ENCODE results near the gene NFATC1. TPM values are rescaled to one million over a fixed set of nuclear protein-coding genes. Genes with fewer than 3 reads are reported as not detected.

The NFATC1 gene
- total RNA-seq, 1 donor from 2014 or later = 52.6 TPM

- Mint-ChIP-seq H3K27me3 (no peaks in the 10 kb centered on the region), H3K4me1 (peaks cover 41% of the 10 kb centered on the region), H3K4me3 (no peak overlapping the region), H3K36me3 (ENCODE audit: low read depth) (peaks cover 64% of the 10 kb centered on the region), H3K9me3 (no peaks in the 10 kb centered on the region), H3K27ac (no peak overlapping the region)
- POLR2A ChIA-PET = no interaction called here
- intact Hi-C loops (cut with micrococcal nuclease) = loop anchor here (5.0 kb wide), 1 partner anchor 173 kb away; no protein-coding TSS in a partner anchor
- ATAC-seq (ENCODE audit: low read depth) (no peak), DNase-seq (no peak)
- TF ChIP-seq, protein P1, sequence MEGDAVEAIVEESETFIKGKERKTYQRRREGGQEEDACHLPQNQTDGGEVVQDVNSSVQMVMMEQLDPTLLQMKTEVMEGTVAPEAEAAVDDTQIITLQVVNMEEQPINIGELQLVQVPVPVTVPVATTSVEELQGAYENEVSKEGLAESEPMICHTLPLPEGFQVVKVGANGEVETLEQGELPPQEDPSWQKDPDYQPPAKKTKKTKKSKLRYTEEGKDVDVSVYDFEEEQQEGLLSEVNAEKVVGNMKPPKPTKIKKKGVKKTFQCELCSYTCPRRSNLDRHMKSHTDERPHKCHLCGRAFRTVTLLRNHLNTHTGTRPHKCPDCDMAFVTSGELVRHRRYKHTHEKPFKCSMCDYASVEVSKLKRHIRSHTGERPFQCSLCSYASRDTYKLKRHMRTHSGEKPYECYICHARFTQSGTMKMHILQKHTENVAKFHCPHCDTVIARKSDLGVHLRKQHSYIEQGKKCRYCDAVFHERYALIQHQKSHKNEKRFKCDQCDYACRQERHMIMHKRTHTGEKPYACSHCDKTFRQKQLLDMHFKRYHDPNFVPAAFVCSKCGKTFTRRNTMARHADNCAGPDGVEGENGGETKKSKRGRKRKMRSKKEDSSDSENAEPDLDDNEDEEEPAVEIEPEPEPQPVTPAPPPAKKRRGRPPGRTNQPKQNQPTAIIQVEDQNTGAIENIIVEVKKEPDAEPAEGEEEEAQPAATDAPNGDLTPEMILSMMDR (IDR thresholded peaks at IDR 0.05) = no peak
- CTCF ChIA-PET = no interaction called here
Measured at GRCh38 chr18:79469309-79469708, 73.6 kb downstream of the NFATC1 start.

GRCh38 chr18:79469751-79470505, 74.2 kb downstream of the NFATC1 start:
- no peak for ATAC-seq (ENCODE audit: low read depth)
- intact Hi-C loops (cut with micrococcal nuclease) = loop anchor here (5.0 kb wide), 1 partner anchor 172 kb away; no protein-coding TSS in a partner anchor
- Mint-ChIP-seq H3K4me1 (peaks cover 35% of the 10 kb centered on the region), H3K9me3 (no peaks in the 10 kb centered on the region), H3K27ac (no peak overlapping the region), H3K27me3 (no peaks in the 10 kb centered on the region), H3K4me3 (no peak overlapping the region), H3K36me3 (ENCODE audit: low read depth) (peaks cover 62% of the 10 kb centered on the region)
- ChIA-PET CTCF (no interaction called here), POLR2A (no interaction called here)
- DNase-seq = no peak
- TF ChIP-seq, protein P1 (IDR thresholded peaks at IDR 0.05) = no peak

DNA sequence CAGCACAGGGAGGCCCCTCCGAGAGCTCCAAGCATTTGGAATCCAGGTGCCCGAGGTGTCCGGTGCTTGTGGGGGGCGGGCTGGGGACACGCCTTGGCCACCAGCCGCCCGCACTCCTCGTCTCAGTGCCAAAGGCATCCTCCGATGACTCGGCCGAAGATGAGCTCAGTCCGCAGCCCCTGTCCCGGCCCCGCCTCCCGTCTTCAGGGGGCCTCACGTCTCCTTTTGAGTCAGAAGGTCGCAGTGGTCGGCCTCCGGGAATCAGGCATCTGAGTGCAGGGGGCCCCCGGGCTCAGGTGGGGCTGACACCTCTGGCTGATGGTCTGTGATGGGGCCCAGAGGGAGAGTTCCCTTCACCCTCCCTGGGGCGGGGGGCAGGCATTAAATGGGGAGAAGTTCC, 74.8 kb downstream of the NFATC1 start:
- CTCF ChIA-PET = no interaction called here
- H3K27ac Mint-ChIP-seq = no peak overlapping the region
- ATAC-seq (ENCODE audit: low read depth) (no peak), DNase-seq (no peak)
- peaks cover 58% of the 10 kb centered on the region for H3K36me3 Mint-ChIP-seq (ENCODE audit: low read depth)
- H3K4me1 Mint-ChIP-seq = peaks cover 29% of the 10 kb centered on the region
- POLR2A ChIA-PET = interaction anchor here (1.3 kb wide), 1 partner anchor 36 kb away, joined by 3 read pairs; no protein-coding TSS in a partner anchor
- TF ChIP-seq, protein P1 (IDR thresholded peaks at IDR 0.05) = no peak
- intact Hi-C loops (cut with micrococcal nuclease) = no loop called here
- H3K9me3 Mint-ChIP-seq = no peaks in the 10 kb centered on the region
- H3K4me3 Mint-ChIP-seq = no peak overlapping the region
- H3K27me3 Mint-ChIP-seq = no peaks in the 10 kb centered on the region

- Mint-ChIP-seq H3K36me3 (ENCODE audit: low read depth) (peaks cover 56% of the 10 kb centered on the region), H3K27ac (peak overlapping the region; percentile 59), H3K9me3 (no peaks in the 10 kb centered on the region), H3K27me3 (no peaks in the 10 kb centered on the region), H3K4me1 (peaks cover 24% of the 10 kb centered on the region), H3K4me3 (no peak overlapping the region)
- TF ChIP-seq, protein P1 (IDR thresholded peaks at IDR 0.05) = no peak
- ATAC-seq (ENCODE audit: low read depth) = no peak
- ChIA-PET CTCF (no interaction called here), POLR2A (interaction anchor here (1.3 kb wide), 1 partner anchor 36 kb away, joined by 3 read pairs; no protein-coding TSS in a partner anchor)
- intact Hi-C loops (cut with micrococcal nuclease) = no loop called here
- no peak for DNase-seq
Measured at GRCh38 chr18:79471046-79471445, 75.3 kb downstream of the NFATC1 start.

DNA sequence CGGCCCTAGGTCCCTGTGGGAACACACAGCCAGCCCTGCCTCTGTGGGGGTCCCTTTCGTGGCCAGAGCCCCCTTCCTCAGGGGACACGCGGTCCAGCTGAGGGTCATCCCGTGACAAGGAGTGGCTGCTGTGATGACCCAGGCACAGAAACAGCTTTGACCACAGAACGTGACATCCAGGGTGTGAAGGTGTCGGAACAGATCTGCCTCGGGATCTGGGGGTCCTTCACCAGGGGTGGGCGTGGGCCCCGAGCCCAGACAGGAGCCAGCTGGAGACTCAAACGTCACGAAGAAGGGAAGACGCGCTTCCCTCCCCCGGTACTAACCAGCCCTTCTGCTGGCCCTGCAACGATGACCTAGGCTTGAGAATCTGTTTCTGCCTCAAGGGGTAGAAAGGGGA, 75.9 kb downstream of the NFATC1 start:
- no peaks in the 10 kb centered on the region for H3K9me3 Mint-ChIP-seq
- no peak overlapping the region for H3K4me3 Mint-ChIP-seq
- DNase-seq (no peak), ATAC-seq (ENCODE audit: low read depth) (no peak)
- H3K27ac Mint-ChIP-seq = peak overlapping the region; percentile 18
- no peaks in the 10 kb centered on the region for H3K27me3 Mint-ChIP-seq
- peaks cover 59% of the 10 kb centered on the region for H3K36me3 Mint-ChIP-seq (ENCODE audit: low read depth)
- TF ChIP-seq, protein P1 (IDR thresholded peaks at IDR 0.05) = no peak
- H3K4me1 Mint-ChIP-seq = peaks cover 19% of the 10 kb centered on the region
- ChIA-PET POLR2A (interaction anchor here (1.3 to 1.4 kb wide), 2 partner anchors 25 to 35 kb away, joined by 3 to 4 read pairs; no protein-coding TSS in a partner anchor), CTCF (no interaction called here)
- intact Hi-C loops (cut with micrococcal nuclease) = no loop called here

Data from activated B cell treated with CpG ODN at 0.5 μM for 24 hours (primary cell).